HepG2 (cell line): ENCODE data around the gene CCNA2. TPM values are rescaled to one million over a fixed set of nuclear protein-coding genes. Genes with fewer than 3 reads are reported as not detected.

Experiments used
- AGO1 ChIP-seq: fragments of 200-400 bp; formaldehyde crosslinking; IDR thresholded peaks from 2 replicates; pipeline ENCODE4 v1.6.1; 2017; ENCODE audit warnings: mild to moderate bottlenecking, low read depth, low read length, moderate library complexity; ENCODE audit not compliant: poor library complexity, severe bottlenecking
- AHDC1 ChIP-seq: sonication (generic); formaldehyde crosslinking; IDR thresholded peaks from 2 replicates; pipeline ENCODE4 v1.5.1; 2020; ENCODE audit warnings: mild to moderate bottlenecking, missing genetic modification reagents, borderline replicate concordance
- ARHGAP35 ChIP-seq: sonication (generic); formaldehyde crosslinking; IDR thresholded peaks from 2 replicates; pipeline ENCODE4 v1.9.0; 2022; ENCODE audit warnings: mild to moderate bottlenecking, inconsistent platforms, moderate library complexity, missing genetic modification reagents, borderline replicate concordance
- CCAR2 ChIP-seq: fragments of 200-400 bp; formaldehyde crosslinking; optimal IDR thresholded peaks from 2 replicates; pipeline ENCODE3; 2018; ENCODE audit warnings: low read depth, mild to moderate bottlenecking, low read length, moderate library complexity
- GPN1 ChIP-seq: sonication (generic); formaldehyde crosslinking; IDR thresholded peaks from 2 replicates; pipeline ENCODE4 v1.5.1; 2020; ENCODE audit warnings: missing genetic modification reagents, borderline replicate concordance
- MTA1 ChIP-seq: sonication (generic); formaldehyde crosslinking; IDR thresholded peaks from 2 replicates; pipeline ENCODE4 v1.4.0; 2020; ENCODE audit warnings: missing genetic modification reagents, mild to moderate bottlenecking, borderline replicate concordance
- PAXIP1 ChIP-seq: sonication (generic); formaldehyde crosslinking; conservative IDR thresholded peaks from 2 replicates; pipeline ENCODE4 v1.4.0; 2020; ENCODE audit warnings: mild to moderate bottlenecking, missing genetic modification reagents, moderate library complexity
- TRAFD1 ChIP-seq: sonication (generic); formaldehyde crosslinking; IDR thresholded peaks from 2 replicates; pipeline ENCODE4 v1.5.1; 2020; ENCODE audit warnings: missing genetic modification reagents, mild to moderate bottlenecking, borderline replicate concordance
- ZFX ChIP-seq: sonication (generic); formaldehyde crosslinking; IDR thresholded peaks from 2 replicates; pipeline ENCODE4 v1.4.0; 2020; ENCODE audit warnings: mild to moderate bottlenecking, low read depth, missing genetic modification reagents, moderate library complexity
- ZMYM2 ChIP-seq: sonication (generic); formaldehyde crosslinking; IDR thresholded peaks from 2 replicates; pipeline ENCODE4 v1.8.0; 2022; ENCODE audit warnings: mild to moderate bottlenecking, missing genetic modification reagents
- ZNF24 ChIP-seq: fragments of 450-650 bp; IDR thresholded peaks from 2 replicates; pipeline ENCODE4 v1.6.1; 2017; ENCODE audit warnings: antibody characterized with exemption, mild to moderate bottlenecking
- ZNF451 ChIP-seq: sonication (generic); formaldehyde crosslinking; IDR thresholded peaks from 2 replicates; pipeline ENCODE4 v1.5.0; 2020; ENCODE audit warnings: mild to moderate bottlenecking, missing genetic modification reagents
- ZNF460 ChIP-seq: sonication (generic); formaldehyde crosslinking; IDR thresholded peaks from 2 replicates; pipeline ENCODE4 v1.5.1; 2020; ENCODE audit warnings: missing genetic modification reagents, mild to moderate bottlenecking, borderline replicate concordance
- ZNF577 ChIP-seq: sonication (generic); formaldehyde crosslinking; IDR thresholded peaks from 2 replicates; pipeline ENCODE4 v1.4.0; 2020; ENCODE audit warnings: mild to moderate bottlenecking, low read depth, missing genetic modification reagents, borderline replicate concordance
- polyA plus RNA-seq, 8 experiments: library from polyadenylated mRNA; depleted of rRNA in 3 of 8; stranded (reverse) in 7 of 8; unstranded in 1 of 8; fragments of >200 nt; fragmentation: Illumina TruSeq in 4 of 8; extraction: Trizol in 4 of 8; gene quantifications; 2 replicates each; pipeline versions ENCODE4 v1.2.1 to v1.2.3, GENCODE V29; 2011 to 2016; ENCODE audit warnings: low read depth in 4 of 8, missing spikeins in 1 of 8, mixed read lengths in 1 of 8; ENCODE audit not compliant: insufficient read depth in 1 of 8
- total RNA-seq, 5 experiments: library from RNA; depleted of rRNA; stranded (reverse); fragments of >200 nt; fragmentation: Illumina TruSeq; extraction: Trizol; gene quantifications; 2 replicates each; pipeline ENCODE4 v1.2.3, GENCODE V29; 2016; ENCODE audit warnings: low read depth in 1 of 5

Gene CCNA2
- total and polyA plus RNA-seq, 2 of the 13 experiments (the other 11 are each of a cell fraction or from before 2014, with no cell fraction given): 31.3 to 105 TPM

- no peak for TF ChIP-seq TRAFD1
- TF ChIP-seq ARHGAP35 (CRISPR knock-in tag): no peak
- 0 out of 2 replicates have a peak, but pooled peaks have one; percentile 27 for TF ChIP-seq MTA1 (CRISPR knock-in tag)
- TF ChIP-seq ZNF577 (CRISPR knock-in tag): no peak
- peak; percentile 63 for TF ChIP-seq ZMYM2 (CRISPR knock-in tag)
- no peak for TF ChIP-seq PAXIP1 (CRISPR knock-in tag)
- no peak for TF ChIP-seq GPN1 (CRISPR knock-in tag)
- TF ChIP-seq AHDC1 (CRISPR knock-in tag): no peak
- no peak for TF ChIP-seq CCAR2
- TF ChIP-seq ZFX (CRISPR knock-in tag): peak; percentile 84
- no peak for TF ChIP-seq ZNF460 (CRISPR knock-in tag)
- TF ChIP-seq ZNF451 (CRISPR knock-in tag): no peak
- no peak for TF ChIP-seq AGO1
- TF ChIP-seq ZNF24: no peak
Measured at GRCh38 chr4:121869841-121870822, 46.4 kb upstream of the CCNA2 start, which contains the start of gene BBS7 (continued).
